Activated CD8-positive, alpha-beta memory T cell treated with anti-CD3 and anti-CD28 coated beads for 48 hours (primary cell): ENCODE measurements around the gene ANKRD2.
"Not testable (repeated sequence)": the region's sequence is repeated elsewhere in the genome, so short reads cannot be mapped to it uniquely, and the experiment has no call there.

Experiments
- DNase-seq, 3 experiments: peaks; one replicate each; pipeline ENCODE4 v3.0.0-alpha.2; 2020; ENCODE audit warnings: low read depth in 2 of 3, low spot score in 2 of 3

The ANKRD2 gene

DNA sequence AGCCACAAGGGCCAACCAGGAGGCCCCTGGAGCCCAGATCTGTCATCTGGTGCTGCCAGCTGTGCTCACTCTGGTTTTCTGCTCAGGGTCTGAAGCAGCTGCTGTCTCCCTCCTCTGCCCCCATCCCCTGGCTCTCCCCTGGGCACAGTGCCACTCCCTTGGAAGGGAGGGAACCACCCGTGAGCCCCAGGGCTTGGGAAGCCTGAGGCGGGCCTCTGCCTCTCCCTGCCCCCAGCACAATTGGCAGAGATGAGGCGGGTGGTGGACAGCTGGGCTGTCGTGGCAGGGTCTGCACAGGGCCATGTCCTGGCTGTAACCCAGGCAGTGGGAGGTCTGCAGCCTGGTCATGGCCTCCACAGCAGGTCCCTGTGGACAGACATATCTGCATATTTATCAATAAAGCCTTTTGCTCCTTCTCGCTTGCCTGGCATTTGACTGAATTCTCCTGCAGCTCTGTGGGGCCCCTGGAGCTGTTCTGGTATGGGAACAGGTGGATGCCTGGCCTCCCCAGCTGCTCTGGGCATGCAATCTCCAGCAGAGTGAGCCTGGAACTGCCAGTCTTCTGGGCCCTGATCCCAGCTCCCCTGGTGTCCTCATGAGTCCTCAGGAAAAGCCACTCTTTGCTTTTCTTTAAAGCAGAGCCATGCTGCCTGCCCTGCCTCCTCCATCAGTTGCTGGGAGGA lies 1.6 kb upstream of the ANKRD2 start:
- no peak for DNase-seq

DNA sequence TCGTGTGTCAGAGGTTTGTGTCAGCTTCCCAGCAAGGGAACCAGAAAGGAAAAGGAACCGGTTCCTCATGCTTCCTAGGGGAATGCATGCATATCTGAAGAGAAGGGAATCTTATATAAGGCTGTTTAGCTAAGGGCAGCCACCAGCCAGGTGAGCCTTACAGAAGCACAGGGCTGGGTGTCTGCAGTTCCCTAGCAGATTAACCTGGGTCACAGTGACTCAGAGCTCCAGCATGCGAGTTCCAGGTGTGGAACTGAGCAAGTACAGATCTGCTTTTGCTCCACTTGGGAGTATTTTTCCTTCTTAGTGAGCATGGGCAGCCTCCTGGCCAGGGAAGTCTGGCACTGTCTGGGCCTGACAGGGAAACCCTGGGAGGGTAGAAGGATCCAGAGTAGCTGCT lies 957 bp upstream of the ANKRD2 start:
- no peak for DNase-seq

DNA sequence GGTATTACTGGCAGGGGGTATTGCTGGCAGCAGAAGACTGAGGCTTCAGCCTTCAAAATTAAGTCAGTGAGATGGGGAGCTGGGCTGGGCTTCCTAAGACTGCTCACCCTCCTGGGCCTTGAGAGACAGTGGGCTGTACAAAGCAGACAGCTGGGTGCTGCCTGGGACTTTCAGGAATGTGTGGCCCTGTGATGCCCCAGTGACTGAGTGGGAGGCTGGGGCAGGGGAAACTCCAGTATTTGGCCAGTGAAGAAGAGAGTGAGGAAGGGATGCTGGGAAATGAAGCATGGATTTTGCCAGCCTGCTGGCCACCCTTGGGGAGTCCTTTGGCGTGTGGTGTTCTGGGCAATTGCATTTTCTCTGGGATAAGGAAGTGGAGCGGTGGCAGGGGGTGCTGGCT lies 442 bp downstream of the ANKRD2 start:
- DNase-seq: no peak

- DNase-seq: no peak
Observed at GRCh38 chr10:97573672-97574071, 1.1 kb downstream of the ANKRD2 start.

GRCh38 chr10:97574374-97575126 lies 2.0 kb downstream of the ANKRD2 start:
- no peak for DNase-seq

DNA sequence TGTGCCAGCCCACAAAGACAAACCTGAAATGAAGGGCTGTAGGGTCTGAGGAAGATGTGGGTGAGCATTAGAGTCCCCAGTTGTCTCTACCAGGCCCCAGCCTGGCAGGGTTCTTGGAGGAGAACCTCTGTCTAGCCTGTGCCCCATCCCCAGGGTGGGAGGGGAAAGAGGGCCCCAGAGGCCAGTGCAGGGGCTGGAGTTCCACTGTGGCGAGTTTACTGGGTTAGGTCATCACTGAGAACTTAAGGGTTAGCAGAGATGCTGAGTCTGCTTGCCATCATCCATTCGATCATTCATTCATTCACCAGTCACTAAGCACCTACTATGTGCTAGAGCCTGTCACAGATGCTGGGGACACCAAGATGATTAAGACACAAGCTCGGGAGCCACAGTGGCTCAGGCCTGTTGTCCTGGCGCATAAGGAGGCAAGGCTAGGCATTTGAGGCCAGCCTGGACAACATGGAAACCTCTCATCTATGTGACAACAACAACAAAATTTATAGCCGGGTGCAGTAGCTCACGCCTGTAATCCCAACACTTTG lies 2.6 kb downstream of the ANKRD2 start:
- DNase-seq: no peak

DNA sequence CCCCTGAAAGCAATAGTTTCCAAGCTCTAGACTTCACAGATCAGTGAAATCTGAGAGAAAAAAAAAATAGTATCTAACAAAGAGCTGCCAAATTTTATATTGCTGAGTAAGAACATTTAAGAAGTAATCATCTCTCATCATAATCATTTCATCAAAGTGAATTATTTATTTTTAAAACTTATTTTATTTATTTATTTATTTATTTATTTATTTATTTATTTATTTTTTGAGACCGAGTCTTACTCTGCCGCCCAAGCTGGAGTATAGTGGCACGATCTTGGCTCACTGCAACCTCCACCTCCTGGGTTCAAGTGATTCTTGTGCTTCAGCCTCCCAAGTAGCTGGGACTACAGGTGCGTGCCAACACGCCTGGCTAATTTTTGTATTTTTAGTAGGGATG lies 3.9 kb downstream of the ANKRD2 start:
- DNase-seq: not testable (repeated sequence)

- DNase-seq: no peak
Observed at GRCh38 chr10:97577701-97578100, 5.1 kb downstream of the ANKRD2 start.

DNA sequence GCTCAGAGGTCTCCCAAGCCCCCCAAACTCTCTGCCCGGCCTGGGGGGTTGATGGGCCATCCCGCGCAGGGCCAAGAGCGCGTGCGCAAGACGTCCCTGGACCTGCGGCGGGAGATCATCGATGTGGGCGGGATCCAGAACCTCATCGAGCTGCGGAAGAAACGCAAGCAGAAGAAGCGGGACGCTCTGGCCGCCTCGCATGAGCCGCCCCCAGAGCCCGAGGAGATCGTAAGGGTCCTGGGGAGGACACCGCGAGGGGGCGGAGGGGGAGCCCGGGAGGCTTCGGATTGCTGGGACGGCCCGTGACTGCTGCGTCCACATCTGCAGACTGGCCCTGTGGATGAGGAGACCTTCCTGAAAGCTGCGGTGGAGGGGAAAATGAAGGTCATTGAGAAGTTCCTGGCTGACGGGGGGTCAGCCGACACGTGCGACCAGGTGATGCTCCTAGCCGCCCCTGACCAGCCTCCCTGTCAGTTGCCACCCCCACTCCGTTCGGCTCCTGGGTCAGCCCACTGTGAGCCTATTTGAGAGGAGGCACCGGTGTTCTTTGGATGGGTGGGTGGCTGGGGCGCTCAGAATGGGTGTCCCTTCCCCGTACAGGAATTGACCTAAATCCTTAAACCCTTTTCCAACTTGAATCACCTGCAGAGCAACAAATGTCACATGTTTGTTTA lies 5.7 kb downstream of the ANKRD2 start:
- no peak for DNase-seq

DNA sequence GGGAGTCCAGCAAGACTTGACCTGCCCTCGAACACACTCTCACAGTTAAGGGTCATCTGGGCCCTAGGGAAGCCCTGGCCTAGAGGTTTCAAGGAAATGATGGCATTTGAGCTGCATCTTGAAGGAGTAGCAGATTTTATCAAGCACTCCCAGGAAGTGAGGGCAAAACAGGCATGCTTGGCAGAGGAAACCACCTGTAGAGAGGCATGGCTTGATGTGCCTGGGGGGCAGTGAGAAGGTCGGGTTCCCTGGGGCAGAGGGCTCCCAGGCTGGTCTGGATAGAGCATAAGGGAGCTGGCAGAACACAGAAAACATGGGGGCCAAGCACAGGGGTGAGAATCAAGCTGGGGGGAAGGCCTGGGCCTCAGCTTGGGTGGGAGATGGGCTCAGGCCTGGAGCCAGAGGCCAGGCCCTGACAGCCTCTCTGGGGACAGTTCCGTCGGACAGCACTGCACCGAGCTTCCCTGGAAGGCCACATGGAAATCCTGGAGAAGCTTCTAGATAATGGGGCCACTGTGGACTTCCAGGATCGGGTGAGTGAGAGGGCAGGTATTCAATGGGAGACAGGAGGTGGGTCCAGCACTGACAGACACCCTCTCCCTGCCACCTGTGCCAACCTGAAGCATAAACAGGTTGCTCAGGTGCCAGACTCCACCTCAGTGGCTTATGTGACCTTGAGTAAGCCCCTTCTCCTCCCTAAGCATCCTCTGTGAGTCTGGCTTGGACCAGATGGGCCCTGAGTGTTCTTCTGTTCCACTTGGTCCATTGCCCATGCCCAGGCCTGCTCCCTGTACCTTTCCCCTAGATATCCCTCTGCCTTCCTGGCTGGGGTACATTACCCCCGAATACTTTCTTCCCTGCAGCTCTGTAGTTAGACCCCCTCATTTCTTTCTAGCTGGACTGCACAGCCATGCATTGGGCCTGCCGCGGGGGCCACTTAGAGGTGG lies 8.1 kb downstream of the ANKRD2 start:
- no peak for DNase-seq

DNA sequence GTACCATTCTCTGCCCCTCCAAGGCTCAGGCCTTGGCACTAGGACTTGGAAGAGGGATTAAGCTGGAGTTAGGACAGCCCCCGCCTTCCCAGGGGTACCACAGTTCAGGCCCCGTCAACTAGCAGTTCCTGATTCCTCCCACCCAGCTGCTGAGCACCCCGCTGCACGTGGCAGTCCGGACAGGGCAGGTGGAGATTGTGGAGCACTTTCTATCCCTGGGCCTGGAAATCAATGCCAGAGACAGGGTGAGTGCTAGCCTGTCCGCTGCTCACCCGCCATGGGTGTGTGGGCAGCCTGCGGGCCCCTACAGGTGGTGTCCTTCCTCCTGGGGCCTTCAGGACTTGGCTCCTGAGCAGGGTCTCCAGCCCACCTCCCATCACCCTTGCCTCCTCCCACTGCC lies 9.6 kb downstream of the ANKRD2 start:
- DNase-seq: no peak

DNA sequence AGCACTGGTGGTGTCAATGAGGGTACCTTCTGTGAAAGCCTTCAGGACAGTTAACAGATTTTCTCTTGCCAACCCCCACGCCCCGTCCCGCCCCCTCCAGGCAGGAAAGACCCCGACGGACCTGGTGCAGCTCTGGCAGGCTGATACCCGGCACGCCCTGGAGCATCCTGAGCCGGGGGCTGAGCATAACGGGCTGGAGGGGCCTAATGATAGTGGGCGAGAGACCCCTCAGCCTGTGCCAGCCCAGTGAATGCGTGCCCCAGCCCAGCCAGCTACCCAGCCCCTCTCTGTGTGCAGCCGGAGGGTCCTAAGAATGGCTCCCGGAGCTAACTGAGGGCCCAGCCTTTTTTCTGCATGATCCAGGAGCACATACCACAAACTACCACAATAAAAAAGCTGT lies 10.9 kb downstream of the ANKRD2 start:
- no peak for DNase-seq

DNA sequence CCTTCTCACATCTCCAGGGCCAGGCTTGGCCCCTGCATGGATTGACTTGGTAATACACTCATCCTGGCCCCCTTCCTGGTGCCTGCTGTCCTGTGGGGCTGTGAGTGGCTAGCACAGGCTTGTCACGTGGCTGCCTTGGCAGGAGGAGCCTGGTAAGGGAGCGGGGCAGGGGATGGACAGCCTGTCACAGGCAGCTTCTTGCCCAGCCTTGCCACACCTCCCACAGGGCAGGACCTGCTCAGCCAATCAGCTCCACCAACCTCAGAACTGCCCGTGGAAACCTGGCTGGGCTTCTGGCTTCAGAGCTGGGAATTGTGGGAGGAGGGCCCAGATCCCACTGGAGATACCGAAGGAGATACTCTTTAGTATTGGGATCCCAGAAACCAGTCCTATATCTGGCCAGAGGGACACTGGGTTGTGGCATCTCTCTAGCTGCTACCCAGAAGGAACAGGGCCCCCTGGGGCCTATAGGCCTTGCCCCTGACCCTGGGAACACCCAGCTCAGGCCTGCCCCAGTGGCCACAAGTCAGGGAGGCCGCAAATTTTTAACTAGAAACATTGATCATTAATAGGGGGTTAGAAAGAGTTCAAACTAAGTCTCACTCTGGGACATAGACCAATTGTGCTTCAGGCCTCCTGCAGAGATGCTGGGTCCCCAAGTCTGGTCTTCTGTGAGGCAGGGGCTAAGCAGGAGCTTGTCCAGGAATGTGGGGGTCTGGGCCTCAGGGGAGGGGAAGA lies 11.7 kb downstream of the ANKRD2 start, which contains the start of gene HOGA1:
Gene HOGA1 (plus strand): TSS at position 330 of the 738 bp plus-strand sequence. CDS start 315 bp downstream, at position 645.
- no peak for DNase-seq

GRCh38 chr10:97584798-97585438 lies 12.3 kb downstream of the ANKRD2 start:
- DNase-seq: no peak

- DNase-seq: no peak
Observed at GRCh38 chr10:97585439-97585811, 12.8 kb downstream of the ANKRD2 start.

GRCh38 chr10:97587183-97587582 lies 14.6 kb downstream of the ANKRD2 start:
- DNase-seq: no peak

DNA sequence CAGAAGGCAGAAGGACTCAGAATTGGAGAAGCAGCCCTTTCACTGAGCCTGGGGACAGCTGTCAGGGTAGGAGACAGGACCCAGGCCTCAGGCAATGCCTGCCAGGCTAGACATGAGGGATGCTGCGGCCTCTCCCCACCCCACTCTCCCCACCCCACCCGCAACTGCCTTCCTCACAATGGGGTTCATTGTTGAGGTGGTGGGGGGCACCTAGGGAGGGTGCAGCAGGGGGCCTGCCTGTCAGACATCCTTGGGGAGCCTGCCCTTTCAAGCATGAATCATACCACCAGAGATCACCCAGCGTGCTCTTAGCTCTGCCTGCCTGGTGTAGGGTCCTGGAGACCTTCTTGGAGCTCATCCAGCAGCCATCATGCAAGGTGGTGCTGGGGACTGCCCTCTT lies 16.9 kb downstream of the ANKRD2 start, which contains the start of gene C10orf62:
Gene C10orf62 (plus strand): TSS at position 243 of the 400 bp plus-strand sequence. CDS start 177 bp downstream, outside the sequence.
- no peak for DNase-seq

DNA sequence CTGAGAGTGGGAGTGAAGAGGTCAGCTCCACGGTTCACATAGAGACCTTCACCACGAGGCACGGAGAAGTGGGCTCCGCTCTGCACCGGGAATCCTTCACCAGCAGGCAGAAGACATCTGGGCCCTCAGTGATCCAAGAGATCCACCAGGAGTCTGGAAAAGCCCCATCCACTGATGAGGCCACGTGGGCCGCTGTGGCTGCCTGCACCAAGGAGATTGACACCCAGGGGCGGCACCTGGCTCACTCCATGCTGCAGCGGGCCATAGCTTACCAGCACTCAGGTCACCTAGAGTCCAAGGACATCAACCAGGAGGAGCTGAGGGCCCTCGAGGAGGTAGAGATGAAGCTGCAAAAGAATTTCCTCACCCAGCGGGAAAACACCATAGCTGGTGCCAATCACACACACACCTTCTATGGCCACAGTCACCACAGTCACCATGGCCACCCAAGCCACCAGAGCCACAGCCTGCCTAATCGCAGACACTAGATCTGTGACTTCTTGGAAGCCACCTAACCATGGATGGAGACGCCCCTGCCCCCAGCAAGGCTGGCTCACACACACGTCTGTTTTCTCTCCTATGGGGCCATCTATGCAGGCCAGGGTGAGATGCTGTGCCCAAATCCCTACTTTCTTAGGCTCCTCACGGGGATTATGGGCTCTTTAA lies 17.6 kb downstream of the ANKRD2 start:
- no peak for DNase-seq
